NCI-H2227 treated with DMSO at 0.1 percent for 48 hours (cell line): ENCODE data around the gene CYBRD1.
"Not testable (repeated sequence)": the region's sequence is repeated elsewhere in the genome, so short reads cannot be mapped to it uniquely, and the experiment has no call there.

Experiments
- DNase-seq: peaks from one replicate; lab custom pipeline; 2025; lab: John Stamatoyannopoulos, UW

CYBRD1 gene

DNA sequence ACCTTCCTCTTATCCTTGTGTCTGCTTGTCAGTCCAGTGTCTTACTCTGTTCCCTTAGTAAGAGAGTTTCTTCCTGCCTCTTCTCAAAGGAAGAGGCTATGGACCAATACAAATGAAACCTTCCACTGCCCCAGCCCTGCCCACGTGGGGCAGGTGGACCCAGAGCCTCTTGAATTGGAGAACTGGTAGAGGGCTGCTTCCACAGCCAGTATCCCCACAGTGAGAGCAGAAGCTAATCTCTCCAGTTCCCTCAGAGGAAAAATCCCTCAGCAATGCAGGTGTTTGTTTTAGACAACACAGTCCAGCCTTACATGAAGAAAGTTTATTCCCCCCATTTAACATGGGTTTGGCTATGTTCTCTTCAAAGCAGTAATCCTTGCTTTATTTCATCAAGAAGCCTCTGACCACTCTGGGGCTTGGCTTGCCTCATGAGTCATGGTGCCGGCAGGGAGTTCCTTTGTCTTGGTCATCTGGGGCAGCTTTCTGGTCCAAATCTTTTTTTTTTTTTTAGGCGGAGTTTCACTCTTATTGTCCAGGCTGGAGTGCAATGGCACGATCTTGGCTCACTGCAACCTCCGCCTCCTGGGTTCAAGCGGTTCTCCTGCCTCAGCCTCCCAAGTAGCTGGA is 6.5 kb upstream of the CYBRD1 start:
- no peak for DNase-seq

DNA sequence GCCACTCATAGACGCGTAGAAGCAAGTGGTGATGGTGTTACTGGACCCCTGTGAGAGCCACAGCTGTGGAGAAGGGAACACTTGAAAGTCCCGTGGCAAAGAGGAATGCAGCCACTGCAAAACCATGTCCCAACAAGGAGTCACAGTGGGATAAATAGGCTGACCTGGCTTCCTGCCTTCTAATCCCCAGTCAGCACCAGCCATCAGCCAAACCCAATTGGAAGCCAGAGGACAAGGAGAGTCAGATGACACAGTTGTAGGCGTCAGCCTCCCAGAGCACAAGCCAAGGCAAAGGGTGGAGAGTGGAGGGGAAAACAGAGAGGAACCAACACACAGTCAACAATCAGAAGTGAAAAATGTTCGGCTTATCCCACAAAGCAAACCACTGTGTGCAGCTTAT is 5.5 kb upstream of the CYBRD1 start:
- no peak for DNase-seq

DNA sequence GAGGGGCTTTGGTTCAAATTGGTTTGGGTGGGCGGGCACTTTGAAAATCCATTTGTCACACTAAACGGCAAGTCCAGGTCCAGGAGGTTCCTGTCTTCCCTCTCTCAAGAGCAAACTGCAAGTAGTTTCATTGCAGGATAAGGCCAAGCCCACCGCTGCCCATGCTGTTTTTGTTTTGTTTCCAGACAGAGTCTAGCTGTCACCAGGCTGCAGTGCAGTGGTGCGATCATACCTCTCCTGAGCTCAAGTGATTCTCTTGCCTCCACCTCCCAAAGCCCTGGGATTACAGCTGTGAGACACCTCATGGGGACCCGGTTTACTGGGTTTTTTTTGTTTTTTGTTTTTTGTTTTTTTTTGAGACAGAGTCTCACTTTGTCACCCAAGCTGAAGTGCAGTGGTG is 1.8 kb upstream of the CYBRD1 start:
- DNase-seq = no peak

DNA sequence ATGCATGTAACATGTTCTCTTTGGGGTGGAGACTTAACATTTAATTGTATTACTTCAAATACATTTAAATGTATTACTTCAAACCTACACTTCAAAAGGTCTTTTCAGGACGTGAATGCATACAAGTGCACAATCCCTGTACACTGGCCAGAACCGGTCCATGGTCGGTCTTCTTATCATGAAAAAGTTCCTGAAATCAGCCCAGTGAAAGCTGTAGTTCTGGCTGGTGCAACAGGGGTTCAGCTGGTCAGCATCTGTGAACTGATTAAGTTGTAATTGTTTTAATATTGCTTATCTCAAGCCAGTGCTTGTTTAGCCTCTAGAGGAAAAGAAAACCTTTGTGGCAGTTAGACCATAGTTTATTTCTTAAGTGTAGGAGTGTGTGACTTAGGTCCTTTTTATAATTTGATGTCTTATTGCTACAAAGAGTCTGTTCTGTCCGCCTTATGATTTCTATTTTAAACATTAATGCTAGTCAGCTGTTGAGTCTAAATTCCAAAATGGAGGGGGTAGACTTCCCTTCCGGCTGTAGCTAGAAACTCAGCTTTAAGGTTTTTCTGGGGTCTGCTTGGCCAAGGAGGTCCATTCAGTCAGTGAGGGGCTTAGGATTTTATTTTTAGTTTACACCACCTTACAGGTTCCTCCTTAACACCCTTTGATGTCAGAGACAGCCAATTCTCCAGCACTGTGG is 768 bp upstream of the CYBRD1 start:
- DNase-seq = no peak

DNA sequence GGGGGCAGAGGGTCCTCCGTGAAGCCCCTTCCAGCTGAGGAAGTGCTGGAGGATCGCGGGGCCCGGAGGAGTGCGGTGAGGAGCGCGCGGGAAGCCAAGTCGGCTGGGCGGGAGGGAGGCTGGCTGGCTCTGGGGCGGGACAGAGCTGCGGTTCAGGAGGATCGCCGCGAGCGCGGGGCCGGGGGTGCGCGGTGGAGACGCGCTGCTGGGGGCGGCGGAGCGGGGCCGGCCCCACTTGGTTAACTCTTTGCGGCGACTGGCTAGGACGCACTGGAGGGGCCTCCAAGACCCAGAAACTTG is 464 bp downstream of the CYBRD1 start:
- no peak for DNase-seq

DNA sequence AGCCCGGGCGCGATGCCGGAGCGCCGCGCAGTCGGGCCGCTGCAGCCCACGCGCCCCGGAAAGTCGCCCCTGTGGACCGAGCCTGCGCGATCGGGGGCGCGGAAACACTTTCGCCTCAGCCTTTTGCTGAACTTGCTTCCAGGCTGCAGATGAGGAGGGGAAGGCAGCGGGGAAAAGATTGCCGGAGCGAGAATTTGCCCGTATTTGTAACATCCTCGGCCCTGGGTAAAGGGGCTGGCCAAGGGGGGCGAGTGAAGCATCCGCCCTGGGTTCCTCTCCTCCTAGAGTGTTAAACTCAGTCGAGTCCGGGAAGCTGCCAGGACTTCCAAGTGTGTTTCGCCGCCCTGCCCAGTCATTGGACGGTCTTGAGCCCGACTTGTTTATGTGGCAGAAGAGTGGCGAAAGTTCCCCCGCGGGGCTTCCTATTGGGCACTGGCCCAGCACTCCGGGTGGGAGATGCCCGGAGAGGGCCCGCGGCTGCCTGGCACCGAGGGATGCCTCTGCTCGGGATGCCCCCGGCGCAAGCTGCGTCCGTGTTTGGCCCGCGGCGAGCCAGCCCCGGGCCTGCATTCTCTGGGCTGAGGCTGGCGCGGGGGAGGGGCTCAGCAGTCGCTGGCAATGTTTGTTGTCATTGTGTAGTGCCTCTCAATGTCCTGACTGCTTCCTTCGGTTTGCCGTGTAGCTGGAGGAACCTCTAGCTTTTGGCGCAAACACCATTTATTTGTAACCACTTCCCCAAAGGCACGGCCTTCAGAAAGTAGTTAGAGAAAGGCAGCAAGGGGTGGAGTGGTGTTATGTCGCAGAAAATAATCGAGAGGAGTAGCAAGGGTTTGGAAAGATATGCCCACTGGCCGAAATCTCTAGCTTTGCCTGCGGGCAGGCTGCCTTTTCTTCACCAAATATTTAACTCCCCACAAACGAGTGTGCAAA is 1.1 kb downstream of the CYBRD1 start:
- peak; percentile 33 for DNase-seq

DNA sequence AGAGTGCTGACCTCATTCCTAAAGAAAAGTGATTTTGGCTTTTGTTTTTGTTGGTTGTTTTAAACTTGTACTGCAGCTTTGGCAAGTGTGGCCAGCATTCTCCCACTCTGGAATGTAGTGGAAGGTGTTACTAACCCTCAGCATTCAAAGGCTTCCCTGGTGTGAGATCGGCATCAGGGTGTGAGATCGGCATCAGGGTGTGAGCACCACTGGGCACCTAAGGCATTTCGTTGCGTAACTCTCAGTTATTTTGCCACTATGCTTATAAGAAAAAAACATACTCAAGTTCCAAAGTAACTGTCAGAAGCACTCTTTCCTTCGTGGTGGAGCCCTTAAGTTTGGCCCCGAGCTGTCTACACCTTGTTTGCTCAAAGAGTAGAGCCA is 1.7 kb downstream of the CYBRD1 start:
- no peak for DNase-seq

DNA sequence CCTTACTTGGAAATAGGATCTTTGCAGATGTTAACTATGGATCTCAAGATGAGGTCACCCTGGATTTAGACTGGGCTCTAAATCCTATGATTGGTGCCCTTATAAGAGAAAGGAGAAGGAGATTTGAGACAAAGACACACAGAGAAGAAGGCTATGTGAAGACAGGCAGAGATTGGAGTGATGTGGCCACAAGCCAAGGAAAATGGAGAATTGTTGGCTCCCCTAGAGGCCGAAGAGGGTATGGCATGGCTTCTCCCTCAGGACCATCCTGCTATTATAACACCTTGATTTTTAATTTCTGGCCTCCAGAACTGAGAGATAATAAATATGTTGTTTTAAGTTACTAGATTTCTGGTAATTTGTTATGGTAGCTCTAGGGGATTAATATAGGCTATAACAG is 7.6 kb downstream of the CYBRD1 start:
- no peak for DNase-seq

DNA sequence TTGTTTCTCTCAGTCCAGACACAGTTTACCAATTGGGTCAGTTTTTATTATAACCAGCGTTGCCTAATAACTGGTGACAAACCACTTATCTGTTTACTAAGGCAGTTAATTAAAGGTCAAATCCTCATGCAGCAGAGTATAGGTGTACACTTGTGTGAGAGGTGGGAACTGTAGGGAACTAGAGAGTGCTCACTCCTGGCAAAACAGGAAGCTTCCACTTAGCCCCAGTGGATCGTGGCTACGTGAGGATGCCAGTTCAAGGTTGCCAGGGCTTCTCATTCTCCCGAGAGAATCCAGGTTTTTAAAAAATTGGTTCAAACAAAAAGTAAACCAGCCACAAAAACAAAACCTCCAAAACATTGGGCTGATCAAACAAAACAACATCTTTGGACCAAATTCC is 8.1 kb downstream of the CYBRD1 start:
- DNase-seq = no peak

DNA sequence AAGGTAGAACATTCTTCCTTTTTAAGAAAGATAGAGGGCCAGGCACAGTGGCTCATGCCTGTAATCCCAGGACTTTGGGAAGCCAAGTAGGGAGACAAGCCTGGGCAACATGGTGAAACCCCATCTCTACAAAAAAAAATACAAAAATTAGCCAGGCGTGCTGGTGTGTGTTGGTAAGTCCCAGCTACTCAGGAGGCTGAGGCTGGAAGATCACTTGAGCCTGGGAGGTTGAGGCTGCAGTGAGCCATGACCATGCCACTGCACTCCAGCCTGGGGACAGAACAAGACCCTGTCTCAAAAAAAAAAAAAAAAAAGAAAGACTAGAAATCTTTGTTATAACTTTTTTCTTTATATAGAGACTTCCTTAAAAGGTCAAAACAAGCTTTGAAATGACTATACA is 8.6 kb downstream of the CYBRD1 start:
- DNase-seq = not testable (repeated sequence)

DNA sequence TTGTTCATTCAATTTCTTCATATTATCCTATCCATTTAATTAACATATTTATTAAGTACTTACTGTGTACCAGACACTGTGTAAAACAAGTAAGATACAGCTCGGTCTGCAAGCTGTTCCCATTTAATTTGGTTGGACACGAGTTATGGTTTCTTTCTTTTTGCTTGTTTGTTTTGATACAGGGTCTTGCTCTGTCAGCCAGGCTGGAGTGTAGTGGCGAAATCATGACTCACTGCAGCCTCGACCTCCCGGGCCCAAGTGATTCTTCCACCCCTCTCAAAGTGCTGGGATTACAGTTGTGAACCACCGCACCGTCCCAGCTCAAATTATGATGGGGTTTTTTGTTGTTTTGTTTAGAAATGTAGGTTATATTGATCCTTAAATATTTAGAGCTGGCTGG is 9.0 kb downstream of the CYBRD1 start:
- DNase-seq = no peak

DNA sequence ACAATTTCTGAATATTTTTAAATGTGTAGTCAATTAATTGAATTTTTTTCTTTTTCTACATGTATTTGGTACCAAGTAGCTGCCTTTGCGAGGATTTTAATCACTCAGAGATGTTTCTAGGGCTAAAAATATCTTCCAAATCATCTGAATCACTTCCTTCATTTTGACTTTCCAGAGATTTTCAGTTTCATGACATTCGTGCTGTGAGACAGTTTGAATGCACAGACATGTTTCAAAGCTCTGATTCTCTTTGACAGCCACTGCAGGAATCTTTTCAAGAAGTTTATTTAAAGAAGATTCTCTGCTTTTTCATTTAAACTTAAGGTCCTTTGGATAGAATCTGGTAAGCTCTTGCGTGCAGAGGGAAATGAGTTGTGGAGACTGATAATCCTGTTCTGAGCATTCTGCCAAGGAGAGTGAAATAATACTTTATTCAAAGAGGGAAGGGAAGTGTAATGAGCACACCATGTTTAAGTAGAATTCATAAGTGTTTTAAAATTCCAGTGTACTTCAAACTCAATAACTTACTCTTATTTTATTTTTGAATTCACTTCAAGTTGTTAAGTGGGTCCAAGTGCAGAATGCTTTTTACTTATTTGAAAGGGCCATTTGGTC is 9.7 kb downstream of the CYBRD1 start:
- DNase-seq = no peak

DNA sequence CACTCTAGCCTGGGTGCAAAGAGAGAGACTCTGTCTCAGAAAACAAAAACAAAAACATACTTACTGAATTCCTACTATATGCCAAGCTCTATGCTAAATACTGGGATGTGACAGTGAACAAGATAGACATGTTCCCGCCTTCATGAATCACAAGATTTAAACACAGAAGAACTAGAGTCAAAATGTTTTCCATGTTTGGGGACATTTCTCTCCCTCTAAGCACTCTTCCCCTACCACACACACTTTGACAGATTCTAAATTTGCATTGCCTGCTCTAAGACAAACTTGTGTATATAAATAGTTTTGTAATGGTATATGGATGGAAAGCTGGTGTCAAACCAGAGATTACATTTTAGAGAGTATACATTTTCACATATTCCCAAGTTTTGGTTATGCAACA is 11.1 kb downstream of the CYBRD1 start:
- no peak for DNase-seq

DNA sequence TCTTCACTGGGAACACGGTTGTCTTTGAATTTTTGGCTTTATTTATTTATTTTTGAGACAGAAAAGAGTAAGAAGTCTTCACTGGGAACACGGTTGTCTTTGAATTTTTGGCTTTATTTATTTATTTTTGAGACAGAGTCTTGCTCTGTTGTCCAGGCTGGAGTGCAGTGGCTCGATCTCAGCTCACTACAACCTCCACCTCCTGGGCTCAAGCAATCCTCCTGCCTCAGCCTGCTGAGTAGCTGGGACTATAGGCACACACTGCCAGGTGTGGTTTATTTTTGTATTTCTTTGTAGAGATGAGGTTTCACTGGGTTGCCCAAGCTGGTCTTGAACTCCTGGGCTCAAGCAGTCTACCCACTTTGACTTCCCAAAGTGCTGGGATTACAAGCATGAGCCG is 13.3 kb downstream of the CYBRD1 start:
- not testable (repeated sequence) for DNase-seq

DNA sequence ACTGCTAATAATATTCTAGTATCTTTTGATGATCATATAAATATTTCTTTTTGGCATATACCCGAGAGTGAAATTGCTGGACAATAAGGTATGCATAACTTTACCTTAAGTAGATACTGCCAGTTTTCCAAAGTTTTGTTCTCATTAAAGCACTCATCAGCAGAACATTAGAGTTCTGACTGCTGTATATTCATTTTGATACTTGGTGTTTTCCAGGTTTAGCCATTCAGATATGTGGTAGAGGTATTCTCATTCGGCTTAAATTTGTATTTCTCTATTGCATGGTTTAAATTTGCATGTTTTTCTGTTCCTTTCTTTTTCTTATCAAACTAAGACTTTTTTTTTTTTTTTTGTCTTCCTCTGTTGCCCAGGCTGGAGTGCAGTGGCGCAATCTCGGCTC is 18.2 kb downstream of the CYBRD1 start:
- no peak for DNase-seq

DNA sequence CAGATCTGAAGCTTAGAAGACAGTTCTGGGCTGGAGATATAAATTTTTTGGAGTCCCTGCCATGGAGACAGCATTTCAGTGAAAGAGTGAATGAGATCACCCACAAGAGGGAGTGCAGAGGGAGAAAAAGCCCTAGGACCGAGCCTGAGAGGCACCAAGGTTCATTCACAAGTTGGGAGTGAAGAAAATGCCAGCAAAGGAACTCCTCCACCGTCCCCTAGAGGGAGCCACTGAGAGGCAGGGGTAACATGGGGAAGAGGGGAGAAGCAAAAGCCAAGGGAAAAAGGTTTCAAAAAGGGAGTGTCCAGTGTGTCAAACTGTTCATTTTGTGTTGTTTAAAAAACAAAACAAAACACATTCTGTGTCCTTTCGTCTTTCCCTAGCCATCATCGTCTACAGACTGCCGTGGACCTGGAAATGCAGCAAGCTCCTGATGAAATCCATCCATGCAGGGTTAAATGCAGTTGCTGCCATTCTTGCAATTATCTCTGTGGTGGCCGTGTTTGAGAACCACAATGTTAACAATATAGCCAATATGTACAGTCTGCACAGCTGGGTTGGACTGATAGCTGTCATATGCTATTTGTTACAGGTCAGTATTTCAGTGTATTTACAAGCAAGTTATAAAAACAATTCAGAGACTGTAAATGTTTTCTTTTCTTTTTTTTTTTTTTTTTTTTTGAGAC is 19.1 kb downstream of the CYBRD1 start:
- DNase-seq = peak; percentile 79

DNA sequence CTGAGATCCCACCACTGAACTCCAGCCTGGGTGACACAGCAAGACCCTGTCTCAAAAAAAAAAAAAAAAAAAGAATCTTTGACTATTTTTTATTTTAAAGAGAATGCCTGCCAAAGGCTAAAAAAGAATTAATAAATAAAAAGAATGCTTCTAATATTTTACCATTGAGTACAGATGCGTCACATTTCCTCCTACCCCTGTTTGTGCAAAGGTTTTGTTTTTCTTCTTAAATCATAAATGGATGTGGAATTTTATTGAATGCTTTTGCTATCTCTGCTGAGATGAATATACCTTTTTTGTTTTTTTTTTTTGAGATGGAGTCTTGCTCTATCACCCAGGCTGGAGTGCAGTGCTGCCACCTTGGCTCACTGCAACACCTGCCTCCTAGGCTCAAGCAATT is 22.8 kb downstream of the CYBRD1 start:
- DNase-seq = no peak

DNA sequence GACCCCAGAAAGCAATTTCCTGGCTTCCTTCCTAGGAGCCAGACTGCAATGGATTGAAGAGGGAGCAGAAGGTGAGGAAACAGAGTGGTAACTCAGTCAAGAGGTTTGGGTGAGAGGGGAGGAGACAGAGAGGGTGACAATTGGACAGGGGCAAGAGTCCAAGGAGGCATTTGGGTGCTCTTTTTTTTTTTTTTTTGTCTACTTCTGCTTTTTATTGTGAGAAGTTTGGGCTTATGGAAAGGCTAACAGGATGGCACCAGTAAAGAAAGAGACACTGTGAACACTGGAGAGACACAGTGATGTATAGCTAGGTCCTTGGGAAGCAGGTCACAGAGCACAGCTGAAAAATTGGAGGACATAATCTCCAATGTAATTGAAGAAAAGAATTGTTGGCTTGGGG is 25.0 kb downstream of the CYBRD1 start:
- DNase-seq = no peak

DNA sequence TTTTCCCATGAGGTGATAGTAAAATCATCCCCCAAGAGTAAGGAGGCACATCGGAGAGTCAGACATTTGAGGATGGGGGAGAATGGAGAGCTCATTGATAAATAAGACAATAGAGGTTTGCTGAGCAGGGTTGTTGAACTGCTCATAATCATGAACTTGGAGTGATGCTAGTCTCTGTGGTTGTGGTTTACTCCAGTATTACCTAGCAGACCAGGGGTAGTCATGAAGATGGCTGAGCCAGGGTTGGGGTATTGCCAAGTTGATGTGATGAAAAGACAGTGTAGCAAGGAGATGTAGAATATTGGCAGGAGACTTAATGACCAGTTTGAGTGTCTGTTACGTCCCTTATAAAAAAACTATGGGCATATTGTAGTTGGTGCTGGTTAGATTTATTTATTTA is 25.4 kb downstream of the CYBRD1 start:
- DNase-seq = no peak

DNA sequence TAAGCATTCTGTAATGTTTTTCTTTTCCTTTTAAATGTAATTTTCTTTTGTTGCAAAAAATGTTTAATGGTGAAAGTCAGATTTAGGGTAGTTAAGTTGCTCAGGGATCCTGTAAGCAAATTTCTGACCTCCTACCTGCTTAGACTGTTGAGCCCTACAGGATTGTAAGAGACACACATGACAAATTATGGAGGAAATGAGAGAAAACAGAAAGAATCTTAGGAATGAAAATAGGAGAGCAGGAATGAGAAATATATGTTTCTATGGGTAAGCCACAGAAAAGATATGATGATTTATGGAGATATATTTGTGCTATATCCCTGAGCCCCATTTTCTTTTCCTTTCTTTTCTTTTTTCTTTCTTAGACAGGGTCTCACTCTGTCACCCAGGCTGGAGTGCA is 28.3 kb downstream of the CYBRD1 start:
- DNase-seq = no peak

DNA sequence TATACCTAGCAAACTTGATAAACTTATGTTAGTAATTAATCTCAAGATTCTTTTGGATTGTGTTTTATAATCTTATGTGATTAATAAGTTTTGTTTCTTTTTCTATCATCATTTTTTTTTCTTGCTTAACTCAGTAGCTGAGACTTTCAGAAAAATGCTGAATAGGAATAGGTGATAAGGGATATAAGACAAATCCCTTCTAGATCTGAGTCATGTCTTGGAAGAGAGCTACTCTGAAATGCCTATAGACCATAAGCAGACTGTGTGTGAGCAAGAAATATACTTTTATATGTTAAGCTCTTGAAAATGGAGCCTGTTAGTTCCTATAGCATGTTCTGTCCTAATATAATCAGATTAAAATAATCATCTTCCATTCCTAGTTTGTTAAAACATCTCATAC is 29.6 kb downstream of the CYBRD1 start:
- DNase-seq = no peak

DNA sequence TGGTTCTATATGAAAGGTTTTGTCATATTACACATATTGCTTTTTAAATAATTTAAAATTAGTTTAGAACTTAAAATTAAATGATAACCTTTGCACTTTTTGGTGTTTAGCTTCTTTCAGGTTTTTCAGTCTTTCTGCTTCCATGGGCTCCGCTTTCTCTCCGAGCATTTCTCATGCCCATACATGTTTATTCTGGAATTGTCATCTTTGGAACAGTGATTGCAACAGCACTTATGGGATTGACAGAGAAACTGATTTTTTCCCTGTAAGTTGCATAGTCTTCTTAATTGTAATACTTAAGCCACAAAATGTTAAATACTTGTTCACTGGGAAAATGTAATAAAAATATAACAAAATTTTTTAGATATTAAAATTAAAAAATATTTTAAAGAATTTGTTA is 31.0 kb downstream of the CYBRD1 start:
- DNase-seq = no peak
